Raji (cell line): Measurements from ENCODE around the gene EXOC4.

Experiments used
- POLR2A ChIP-seq: IDR thresholded peaks from 2 replicates; pipeline ENCODE4 v1.6.1; 2011; ENCODE audit warnings: low read depth, low read length, control low read depth; ENCODE audit not compliant: insufficient read depth

The EXOC4 gene

GRCh38 chr7:133601617-133602016 lies 348.7 kb downstream of the EXOC4 start:
- TF ChIP-seq POLR2A, result no peak

- no peak for TF ChIP-seq POLR2A
These were observed 349.4 kb downstream of the EXOC4 start for GRCh38 chr7:133602291-133602690.

DNA sequence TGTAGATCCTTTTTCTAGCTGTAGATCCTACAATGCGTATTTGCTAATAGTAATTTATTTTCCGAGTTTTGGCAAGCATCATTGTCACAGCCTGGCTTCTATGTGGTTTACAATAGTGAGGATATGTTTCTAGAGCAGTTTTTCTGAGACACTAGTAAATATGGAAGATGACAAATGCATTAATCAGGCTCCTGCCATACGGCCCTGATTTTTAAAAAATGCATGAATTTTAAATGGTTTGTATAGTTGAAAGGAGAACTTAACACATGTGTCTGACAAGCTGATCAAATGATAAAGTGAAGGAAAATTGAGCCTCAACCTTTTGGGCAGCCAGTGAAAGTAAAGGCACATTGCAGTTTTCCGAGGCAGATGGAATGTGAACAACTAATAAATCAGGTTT lies 354.1 kb downstream of the EXOC4 start:
- no peak for TF ChIP-seq POLR2A

DNA sequence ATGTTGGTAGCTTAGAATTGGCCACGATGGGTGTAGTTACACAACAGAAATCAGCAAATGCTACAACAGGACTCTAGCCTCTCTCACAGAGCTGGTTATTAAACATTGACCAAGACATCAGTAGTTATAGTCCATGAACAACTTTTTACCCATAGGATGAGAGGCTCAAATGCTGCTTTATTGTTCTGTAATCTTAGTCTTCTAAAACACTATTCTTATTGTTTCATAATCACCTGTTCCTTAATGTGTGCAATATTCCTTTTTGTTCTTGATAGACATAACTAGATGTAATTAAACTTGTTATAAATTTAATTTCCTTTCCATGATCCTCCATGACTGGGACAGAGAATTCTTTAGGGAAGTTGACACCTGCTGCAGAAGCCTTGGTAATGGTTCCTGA lies 356.9 kb downstream of the EXOC4 start:
- TF ChIP-seq POLR2A, result no peak

DNA sequence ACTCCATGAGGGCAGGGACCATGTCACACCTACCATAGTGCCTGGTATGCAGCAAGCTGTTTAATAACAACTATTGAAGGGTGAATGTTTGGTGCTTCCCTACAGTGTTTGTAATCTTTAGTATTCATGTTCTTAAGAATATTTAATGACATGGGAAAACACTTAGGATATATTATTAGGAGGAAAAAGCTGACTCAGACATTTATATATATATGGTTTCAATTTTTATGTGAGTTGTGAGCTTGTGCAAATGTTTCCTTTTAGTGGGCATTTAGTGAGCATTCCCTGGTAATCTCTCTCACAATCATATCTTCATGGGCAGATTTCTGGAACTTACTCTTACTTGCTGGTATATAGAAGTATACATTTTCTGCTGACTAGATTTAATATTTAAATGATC lies 359.1 kb downstream of the EXOC4 start:
- no peak for TF ChIP-seq POLR2A

- no peak for TF ChIP-seq POLR2A
These were observed 360.4 kb downstream of the EXOC4 start for GRCh38 chr7:133613250-133613790.

DNA sequence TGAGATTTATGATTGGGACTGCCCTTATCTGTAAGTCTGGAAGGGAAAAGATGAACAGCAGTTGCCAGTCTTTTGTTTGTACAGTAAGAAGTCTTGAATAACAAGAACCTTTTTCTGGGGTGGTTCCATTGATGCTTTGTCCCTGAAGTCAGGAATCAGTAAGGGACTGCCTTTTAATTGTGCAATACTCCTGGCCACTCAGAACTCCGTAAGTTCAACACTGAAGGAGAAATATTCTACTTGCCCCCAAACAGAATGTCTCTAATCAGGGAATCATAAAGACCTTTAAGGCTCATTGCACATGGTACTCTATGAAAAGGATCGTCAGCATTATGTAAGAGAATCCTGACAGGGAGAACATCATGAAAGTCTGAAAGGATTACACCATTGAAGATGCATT lies 361.4 kb downstream of the EXOC4 start:
- TF ChIP-seq POLR2A, result no peak

DNA sequence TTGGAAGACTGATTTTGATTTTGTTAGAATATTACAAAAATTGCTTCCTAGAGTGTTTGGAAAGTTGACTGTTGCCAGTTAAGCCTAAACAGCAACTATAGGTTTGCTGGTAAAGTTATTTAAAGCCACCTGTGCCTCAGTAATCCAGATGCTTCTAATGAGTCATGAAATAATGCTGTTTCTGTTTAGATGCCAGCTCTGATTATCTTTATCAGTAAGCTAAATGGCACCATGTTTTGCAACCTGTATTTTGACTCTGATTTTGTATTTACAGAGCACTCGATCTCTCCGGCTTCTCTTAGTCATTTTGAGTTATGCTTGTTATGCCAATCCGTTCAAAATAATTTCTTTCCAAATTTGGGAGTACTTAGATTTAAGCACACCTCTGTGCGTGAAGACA lies 366.1 kb downstream of the EXOC4 start:
- TF ChIP-seq POLR2A, result no peak

DNA sequence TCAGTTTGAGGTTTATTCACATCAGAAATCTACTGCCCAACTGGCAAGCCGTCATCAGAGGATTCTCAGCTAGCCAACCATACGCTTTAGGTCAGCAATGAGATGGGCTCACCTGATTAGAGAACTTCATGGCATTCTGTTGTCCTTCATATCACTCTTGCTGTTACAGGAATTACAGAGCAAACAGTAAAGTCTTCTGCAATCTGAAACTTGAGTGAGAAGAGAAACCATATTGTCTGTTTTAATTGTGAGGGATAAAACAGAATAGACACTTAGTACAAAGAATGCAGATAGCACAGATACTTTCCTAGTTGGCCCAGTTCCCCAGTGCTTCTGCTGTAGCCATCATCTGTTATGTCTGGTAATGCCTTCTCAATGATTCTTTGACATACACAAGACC lies 366.6 kb downstream of the EXOC4 start:
- TF ChIP-seq POLR2A, result no peak

- TF ChIP-seq POLR2A, result no peak
These were observed 370.8 kb downstream of the EXOC4 start for GRCh38 chr7:133623721-133624120.

GRCh38 chr7:133625046-133625445 lies 372.2 kb downstream of the EXOC4 start:
- TF ChIP-seq POLR2A, result no peak

- TF ChIP-seq POLR2A, result no peak
These were observed 376.8 kb downstream of the EXOC4 start for GRCh38 chr7:133629701-133630100.

GRCh38 chr7:133633055-133633454 lies 380.2 kb downstream of the EXOC4 start:
- TF ChIP-seq POLR2A, result no peak

DNA sequence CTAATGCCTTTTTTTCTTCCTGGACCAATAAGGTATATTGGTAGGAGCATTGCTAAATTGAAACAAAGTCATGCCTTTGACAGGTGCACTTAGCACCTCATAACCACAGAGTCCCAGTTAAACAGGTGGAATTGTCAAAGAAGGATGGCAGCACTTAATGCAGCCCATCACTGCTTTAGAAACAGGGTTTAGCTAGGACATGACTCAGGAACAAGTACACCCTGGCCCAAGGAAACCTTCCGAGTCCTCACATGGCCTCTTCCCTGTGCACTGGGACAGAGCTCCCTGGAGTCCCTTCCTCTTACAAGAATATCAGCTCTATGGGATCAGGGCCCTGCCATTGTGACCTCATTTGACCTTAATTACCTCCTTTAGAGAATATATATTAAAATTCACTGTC lies 382.7 kb downstream of the EXOC4 start:
- TF ChIP-seq POLR2A, result no peak

- no peak for TF ChIP-seq POLR2A
These were observed 386.0 kb downstream of the EXOC4 start for GRCh38 chr7:133638857-133639256.

DNA sequence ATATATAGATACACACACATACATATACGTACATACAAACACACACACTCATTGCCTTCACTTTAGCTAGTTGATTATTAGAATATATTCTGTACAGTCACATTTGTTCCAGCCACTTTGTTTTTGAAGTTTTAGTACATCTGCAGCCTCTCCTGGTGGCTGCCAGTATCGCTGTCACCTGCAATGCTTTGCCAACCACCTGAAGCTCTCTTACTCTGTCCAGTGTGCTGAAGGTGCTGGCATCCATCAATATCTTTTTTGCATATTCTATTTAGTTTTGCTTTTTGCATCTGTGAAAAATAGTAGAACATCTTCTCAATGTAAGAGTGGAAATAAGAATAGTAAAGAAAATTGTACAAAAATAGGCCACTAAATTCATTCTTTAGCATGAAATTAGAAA lies 388.6 kb downstream of the EXOC4 start:
- no peak for TF ChIP-seq POLR2A

DNA sequence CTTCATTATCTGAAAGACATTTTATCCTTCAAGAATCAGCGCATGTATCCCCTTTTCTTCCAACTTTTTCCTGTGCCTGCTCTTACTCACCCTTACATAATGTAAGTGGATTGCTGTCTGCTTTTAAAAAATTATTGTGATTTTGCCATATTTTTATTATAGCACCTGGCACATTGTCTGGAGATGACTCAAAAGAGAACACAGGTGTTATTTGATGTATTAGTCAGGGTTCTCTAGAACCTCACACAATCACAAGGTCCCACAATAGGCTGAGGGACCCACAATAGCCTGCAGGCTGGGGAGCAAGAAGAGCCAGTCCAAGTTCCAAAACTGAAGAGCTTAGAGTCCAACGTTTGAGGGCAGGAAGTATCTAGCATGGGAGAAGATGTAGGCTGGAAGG lies 390.0 kb downstream of the EXOC4 start:
- TF ChIP-seq POLR2A, result no peak
